Stimulated activated CD4-positive, alpha-beta T cell treated with anti-CD3 and anti-CD28 coated beads, Interleukin-4, amount 100 ng/mL, for 24 hours (primary cell): ENCODE data around the gene IL36A.

ENCODE experiments used
- DNase-seq: peaks from one replicate; pipeline ENCODE4 v3.0.0-alpha.2; 2020

The IL36A gene

GRCh38 chr2:113005030-113005509, at the start of gene IL36A:
Gene IL36A (plus strand): TSS chr2:113005459. CDS start chr2:113005872, 413 bp downstream.
- no peak for DNase-seq

DNA sequence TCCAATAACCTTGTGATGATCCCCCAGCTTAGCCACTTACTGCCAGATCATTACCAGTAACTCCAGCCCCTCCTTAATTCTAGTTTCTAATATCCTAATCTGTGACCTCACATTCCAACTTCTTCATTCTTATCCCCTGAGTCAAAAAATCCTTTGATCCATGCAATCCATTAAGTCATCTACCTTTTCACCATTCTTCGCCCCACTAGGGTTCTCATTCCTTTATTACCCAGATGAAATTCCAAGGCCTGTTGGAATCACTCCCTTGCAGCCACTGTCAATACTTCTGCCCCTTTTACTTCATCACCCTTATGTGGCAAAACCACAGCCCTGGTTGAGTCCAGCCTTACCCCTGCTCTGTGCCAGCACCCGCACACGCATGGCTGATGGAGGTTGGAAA, 47.7 kb upstream of the IL36A start:
- DNase-seq = no peak

- peak; percentile 44 for DNase-seq
Measured at GRCh38 chr2:112958428-112959108, 46.7 kb upstream of the IL36A start.

DNA sequence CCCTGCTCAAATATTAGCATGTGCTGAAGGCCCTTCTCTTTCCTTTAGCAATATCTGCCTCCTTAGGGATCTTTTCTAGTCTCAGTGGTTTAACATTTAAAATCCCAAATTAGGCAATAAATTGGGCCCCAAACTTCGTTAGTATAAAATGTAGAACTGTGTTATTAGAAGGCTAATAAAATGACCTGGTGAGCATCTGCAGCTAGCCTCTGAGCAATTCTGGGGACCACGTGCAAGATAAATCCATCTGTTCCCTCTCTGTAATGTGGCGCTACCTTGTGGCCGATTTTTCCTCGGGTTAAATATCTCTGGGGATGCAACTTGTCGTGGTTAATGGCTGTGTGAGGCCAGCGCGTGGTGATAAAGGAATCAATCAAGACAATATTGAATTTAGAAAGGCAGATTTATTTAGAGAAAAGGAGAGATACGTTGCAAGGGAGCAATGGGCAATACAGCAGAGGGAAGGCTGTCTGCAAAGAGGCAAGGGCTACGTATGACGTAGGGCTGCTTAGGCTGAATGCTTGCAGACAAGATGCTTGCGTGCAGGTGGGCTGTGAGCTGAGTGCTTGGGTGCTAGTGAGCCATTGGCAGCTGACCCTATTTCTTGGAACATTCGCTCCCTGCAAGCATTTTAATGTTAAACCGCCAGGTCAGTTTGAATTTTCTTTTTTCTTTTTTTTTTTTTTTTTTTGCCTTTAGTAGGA, 46.0 kb upstream of the IL36A start:
- DNase-seq = no peak

GRCh38 chr2:112960230-112960825, 44.9 kb upstream of the IL36A start:
- DNase-seq = no peak

DNA sequence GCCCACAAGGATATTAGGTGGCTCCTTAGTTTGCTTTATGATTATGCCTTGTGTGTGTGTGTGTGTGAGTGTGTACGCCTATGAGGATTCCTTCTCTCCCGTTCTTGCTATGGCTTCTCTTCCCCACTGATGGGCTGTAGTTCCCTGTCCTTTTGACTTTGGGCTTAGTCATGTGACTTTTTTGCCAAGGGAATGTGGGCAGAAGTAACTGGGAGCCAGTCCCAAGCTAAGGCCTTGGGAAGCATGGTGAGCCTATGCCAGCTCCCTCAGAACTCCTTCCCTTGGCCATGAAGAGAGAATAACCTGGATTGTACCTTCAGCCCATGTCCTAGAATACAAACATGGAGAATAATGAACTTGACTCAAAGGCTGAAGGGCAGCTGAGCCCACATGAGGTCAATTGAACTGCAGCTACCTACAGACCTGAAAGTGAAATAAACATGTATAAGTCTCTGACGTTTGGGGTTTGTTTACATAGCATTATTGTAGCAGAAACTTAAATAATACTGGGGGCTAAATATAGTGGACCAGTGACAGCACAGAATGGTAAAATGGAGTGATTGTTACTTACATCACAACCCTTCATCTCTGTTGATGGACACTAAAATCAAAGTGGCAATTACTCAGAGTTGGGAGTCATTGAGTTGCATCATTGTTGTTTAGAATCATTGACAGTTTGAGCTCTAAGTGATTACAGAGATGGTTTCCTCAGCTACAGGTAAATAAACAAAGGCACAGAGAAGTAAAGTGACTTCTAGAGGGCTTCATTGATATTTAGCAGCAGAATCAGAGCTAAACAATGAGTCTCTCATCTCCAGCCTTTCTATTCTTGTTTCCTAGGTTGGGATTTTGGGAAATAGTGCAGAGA, 42.7 kb upstream of the IL36A start:
- no peak for DNase-seq

DNA sequence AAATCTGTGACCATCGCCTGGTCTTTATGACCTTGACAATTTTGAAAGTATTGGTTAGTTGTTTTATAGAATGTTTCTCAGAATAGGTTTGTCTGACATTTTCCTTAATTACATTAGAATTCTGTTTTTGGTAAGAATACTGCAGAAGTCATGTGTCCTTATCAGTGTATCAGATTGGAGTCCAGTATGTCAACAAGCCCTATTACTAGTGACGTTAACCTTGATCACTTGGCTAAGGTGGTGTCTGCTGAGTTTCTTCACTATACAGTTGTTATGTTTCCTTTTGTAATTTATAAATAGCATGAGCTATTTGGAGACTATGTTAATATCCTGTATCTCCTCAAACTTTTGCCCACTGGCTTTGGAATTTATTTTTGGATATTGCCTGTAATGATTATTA, 38.2 kb upstream of the IL36A start:
- no peak for DNase-seq

- DNase-seq = no peak
Measured at GRCh38 chr2:112972423-112973086, 32.7 kb upstream of the IL36A start.

GRCh38 chr2:112973156-112973555, 32.1 kb upstream of the IL36A start:
- DNase-seq = no peak

DNA sequence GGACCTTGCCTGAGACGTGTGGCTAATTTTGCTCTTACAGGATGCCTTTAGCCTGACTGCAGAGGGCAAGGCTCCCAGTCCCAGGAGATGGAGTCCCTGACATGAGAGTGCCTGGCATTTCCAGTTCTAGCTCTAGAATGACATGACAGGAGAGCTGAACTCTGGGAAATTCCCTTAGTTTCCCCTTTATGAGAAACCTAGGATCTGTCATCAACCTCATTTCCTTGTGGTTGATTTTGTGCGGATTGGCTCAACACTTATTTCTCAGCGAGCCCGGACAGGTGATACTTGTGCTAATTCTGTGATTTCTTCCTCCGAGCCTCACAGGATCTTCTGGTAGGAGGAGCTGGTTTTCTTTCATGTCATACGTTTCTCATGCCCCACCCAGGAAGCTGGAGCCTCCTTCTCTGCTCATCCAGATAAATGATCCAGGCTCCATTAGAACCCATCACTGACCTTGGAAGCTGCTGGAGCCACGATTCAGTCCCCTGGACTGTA, 27.7 kb upstream of the IL36A start, which contains the start of gene IL36G:
Gene IL36G, plus strand, starts transcription at position 448 of the 498 bp plus-strand sequence. CDS start 633 bp downstream, outside the sequence.
- no peak for DNase-seq

- no peak for DNase-seq
Measured at GRCh38 chr2:112979731-112980130, 25.5 kb upstream of the IL36A start.

DNA sequence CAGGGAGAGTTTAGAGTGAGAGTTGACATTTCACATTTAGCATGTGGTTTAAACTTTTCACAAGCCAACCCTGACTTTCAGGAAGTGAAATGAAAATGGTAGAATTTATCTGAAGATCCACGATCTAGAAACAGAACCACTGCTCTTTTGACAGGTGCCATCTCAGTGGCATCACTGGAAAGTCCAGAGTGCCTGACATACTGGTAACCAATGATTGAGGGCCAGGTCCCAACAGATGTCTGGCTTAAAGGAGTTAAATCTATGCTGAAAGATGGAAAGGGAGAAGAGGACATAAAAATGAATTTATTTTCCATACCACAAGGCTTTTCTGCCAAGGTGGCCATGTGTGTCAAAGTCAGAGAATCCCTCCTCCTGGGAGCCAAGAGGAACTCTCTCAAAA, 24.7 kb upstream of the IL36A start:
- DNase-seq = no peak

DNA sequence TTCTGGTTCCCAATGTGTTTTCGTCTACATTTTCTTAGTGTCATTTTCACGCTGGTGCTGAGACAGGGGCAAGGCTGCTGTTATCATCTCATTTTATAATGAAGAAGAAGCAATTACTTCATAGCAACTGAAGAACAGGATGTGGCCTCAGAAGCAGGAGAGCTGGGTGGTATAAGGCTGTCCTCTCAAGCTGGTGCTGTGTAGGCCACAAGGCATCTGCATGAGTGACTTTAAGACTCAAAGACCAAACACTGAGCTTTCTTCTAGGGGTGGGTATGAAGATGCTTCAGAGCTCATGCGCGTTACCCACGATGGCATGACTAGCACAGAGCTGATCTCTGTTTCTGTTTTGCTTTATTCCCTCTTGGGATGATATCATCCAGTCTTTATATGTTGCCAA, 20.2 kb upstream of the IL36A start:
- DNase-seq = peak; percentile 23

GRCh38 chr2:112989611-112990010, 15.6 kb upstream of the IL36A start:
- DNase-seq = no peak

GRCh38 chr2:112993831-112994230, 11.4 kb upstream of the IL36A start:
- DNase-seq = no peak

GRCh38 chr2:112994648-112995047, 10.6 kb upstream of the IL36A start:
- no peak for DNase-seq

DNA sequence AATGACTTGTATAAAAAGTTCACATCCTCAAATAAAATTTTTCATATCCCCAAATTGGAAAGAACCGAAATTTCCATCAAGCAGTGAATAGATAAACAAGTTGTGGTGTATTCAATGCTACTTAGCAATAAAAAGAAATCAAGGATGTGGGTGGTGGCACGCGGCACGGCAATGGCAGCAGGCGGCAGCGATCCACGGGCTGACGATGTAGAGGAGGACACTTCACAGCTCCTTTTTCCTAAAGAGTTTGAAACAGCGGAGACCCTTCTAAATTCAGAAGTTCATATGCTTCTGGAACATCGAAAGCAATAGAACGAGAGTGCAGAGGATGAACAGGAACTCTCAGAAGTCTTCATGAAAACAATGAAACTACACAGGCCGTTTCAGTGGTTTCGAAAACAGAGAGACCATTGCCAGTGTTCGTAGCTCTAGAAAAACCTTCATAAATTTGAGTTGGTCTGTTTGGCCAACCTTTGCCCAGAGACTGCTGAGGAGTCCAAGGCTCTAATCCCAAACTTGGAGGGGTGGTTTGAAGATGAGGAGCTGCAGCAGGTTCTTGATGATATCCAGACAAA, 9.8 kb upstream of the IL36A start:
- no peak for DNase-seq

GRCh38 chr2:112996635-112997034, 8.6 kb upstream of the IL36A start:
- DNase-seq = peak; percentile 51

- no peak for DNase-seq
Measured at GRCh38 chr2:112997151-112997550, 8.1 kb upstream of the IL36A start.

DNA sequence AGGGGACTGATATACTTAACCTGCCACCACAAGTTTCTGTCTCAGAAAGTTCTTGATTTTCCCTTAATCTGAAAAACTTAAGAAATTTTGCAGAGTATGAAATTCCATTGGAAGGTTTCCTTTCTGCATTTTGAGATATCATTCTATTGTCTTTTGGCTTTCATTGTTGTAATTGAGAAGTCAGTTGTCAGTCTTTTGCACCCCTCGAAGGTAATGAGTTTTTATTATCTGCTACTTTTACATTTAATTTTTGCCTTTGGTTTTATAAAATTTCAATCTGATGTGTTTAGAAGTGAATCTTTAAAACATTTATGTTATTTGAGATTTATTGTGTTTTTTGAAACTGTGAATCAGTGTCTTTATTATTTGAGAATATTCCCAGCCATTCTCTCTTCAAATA, 4.8 kb upstream of the IL36A start:
- DNase-seq = no peak

DNA sequence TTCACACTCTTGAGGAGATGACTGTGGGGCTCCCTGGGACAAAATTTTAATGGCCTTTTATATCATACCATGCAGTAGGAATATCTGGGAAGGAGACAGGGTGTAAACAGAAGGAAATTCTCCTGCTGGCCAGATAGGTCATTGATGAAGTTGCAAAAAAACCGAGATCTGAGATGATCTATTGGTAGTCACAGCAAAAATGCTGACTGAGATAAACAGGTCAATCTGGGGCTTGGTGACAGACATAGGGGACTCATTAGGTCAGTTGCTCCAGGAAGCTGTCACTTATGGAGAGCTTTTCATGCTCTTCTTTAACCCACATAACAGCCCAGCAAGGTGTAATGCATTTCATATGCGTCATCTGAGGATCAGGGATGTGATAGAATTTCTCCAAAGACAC, 2.6 kb upstream of the IL36A start:
- no peak for DNase-seq

- no peak for DNase-seq
Measured at GRCh38 chr2:113007250-113007649, 2.0 kb downstream of the IL36A start.
